C4-2B (cell line): ENCODE measurements around the gene CXADR.
"Not testable (repeated sequence)": the region's sequence is repeated elsewhere in the genome, so short reads cannot be mapped to it uniquely, and the experiment has no call there.

Experiments used
- H3K27ac ChIP-seq: fragments of 450-650 bp; 2 replicates; pipeline ENCODE4 v1.5.1; 2017
- CTCF ChIP-seq: fragments of 450-650 bp; conservative IDR thresholded peaks from 2 replicates; pipeline ENCODE4 v1.5.1; 2017; ENCODE audit warnings: mild to moderate bottlenecking
- ZFX ChIP-seq: fragments of 450-650 bp; IDR thresholded peaks from 2 replicates; pipeline ENCODE4 v1.6.1; 2017

Gene CXADR

GRCh38 chr21:17472592-17473271 is 40.1 kb upstream of the CXADR start:
- TF ChIP-seq ZFX = no peak
- TF ChIP-seq CTCF = no peak
- H3K27ac ChIP-seq = no peak overlapping the region; the same call in 1 of the 2 replicates

- H3K27ac ChIP-seq = no peak overlapping the region
- TF ChIP-seq ZFX (no peak), CTCF (no peak)
These were observed 36.8 kb upstream of the CXADR start for GRCh38 chr21:17476006-17476405.

GRCh38 chr21:17478156-17478555 is 34.7 kb upstream of the CXADR start:
- not testable (repeated sequence) for H3K27ac ChIP-seq

- no peak overlapping the region for H3K27ac ChIP-seq
- no peak for TF ChIP-seq CTCF
- no peak for TF ChIP-seq ZFX
These were observed 33.2 kb upstream of the CXADR start for GRCh38 chr21:17479606-17480005.

- H3K27ac ChIP-seq = no peak overlapping the region
- no peak for TF ChIP-seq ZFX
- no peak for TF ChIP-seq CTCF
These were observed 29.9 kb upstream of the CXADR start for GRCh38 chr21:17482928-17483327.

GRCh38 chr21:17488620-17489019 is 24.2 kb upstream of the CXADR start:
- no peak for TF ChIP-seq ZFX
- no peak for TF ChIP-seq CTCF
- H3K27ac ChIP-seq = no peak overlapping the region

- H3K27ac ChIP-seq = not testable (repeated sequence)
These were observed 23.3 kb upstream of the CXADR start for GRCh38 chr21:17489565-17489964.

- TF ChIP-seq ZFX (no peak), CTCF (no peak)
- no peak overlapping the region for H3K27ac ChIP-seq
These were observed 21.0 kb upstream of the CXADR start for GRCh38 chr21:17491716-17492414.
